ENCODE results near the gene PDIA2.
"Not testable (repeated sequence)": the region's sequence is repeated elsewhere in the genome, so short reads cannot be mapped to it uniquely, and the experiment has no call there.

PDIA2 gene

GRCh38 chr16:245105-245504, 37.9 kb upstream of the PDIA2 start:
- no peak overlapping the region for H3K4me3 ChIP-seq (ENCODE audit: low read length)
- no peak for DNase-seq (ENCODE audit: low read depth)
- no peak for TF ChIP-seq CTCF (conservative IDR thresholded peaks at IDR 0.05; ENCODE audit: low read depth, low read length)

GRCh38 chr16:247027-247426, 35.9 kb upstream of the PDIA2 start:
- no peak for DNase-seq (ENCODE audit: low read depth)
- no peak overlapping the region for H3K4me3 ChIP-seq (ENCODE audit: low read length)
- no peak for TF ChIP-seq CTCF (conservative IDR thresholded peaks at IDR 0.05; ENCODE audit: low read depth, low read length)

- H3K4me3 ChIP-seq (ENCODE audit: low read length): no peak overlapping the region
- no peak for TF ChIP-seq CTCF (conservative IDR thresholded peaks at IDR 0.05; ENCODE audit: low read depth, low read length)
- no peak for DNase-seq (ENCODE audit: low read depth)
Measured at GRCh38 chr16:249431-249830, 33.5 kb upstream of the PDIA2 start.

- no peak overlapping the region for H3K4me3 ChIP-seq (ENCODE audit: low read length)
- no peak for TF ChIP-seq CTCF (conservative IDR thresholded peaks at IDR 0.05; ENCODE audit: low read depth, low read length)
- no peak for DNase-seq (ENCODE audit: low read depth)
Measured at GRCh38 chr16:252366-253337, 30.3 kb upstream of the PDIA2 start.

- no peak for DNase-seq (ENCODE audit: low read depth)
- no peak for TF ChIP-seq CTCF (conservative IDR thresholded peaks at IDR 0.05; ENCODE audit: low read depth, low read length)
Measured at GRCh38 chr16:253833-254232, 29.1 kb upstream of the PDIA2 start.

GRCh38 chr16:254461-254860, 28.5 kb upstream of the PDIA2 start:
- no peak for DNase-seq (ENCODE audit: low read depth)
- no peak overlapping the region for H3K4me3 ChIP-seq (ENCODE audit: low read length)
- TF ChIP-seq CTCF (conservative IDR thresholded peaks at IDR 0.05; ENCODE audit: low read depth, low read length): no peak

More at GRCh38 chr16:253833-254232, 29.1 kb upstream of the PDIA2 start:
- H3K4me3 ChIP-seq (ENCODE audit: low read length): no peak overlapping the region

- no peak overlapping the region for H3K4me3 ChIP-seq (ENCODE audit: low read length)
- no peak for DNase-seq (ENCODE audit: low read depth)
- no peak for TF ChIP-seq CTCF (conservative IDR thresholded peaks at IDR 0.05; ENCODE audit: low read depth, low read length)
Measured at GRCh38 chr16:255183-255582, 27.8 kb upstream of the PDIA2 start.

GRCh38 chr16:258091-258490, 24.9 kb upstream of the PDIA2 start:
- DNase-seq (ENCODE audit: low read depth); H3K4me3 ChIP-seq (ENCODE audit: low read length): not testable (repeated sequence)
